ENCODE data around the gene AMZ2.

AMZ2 gene

DNA sequence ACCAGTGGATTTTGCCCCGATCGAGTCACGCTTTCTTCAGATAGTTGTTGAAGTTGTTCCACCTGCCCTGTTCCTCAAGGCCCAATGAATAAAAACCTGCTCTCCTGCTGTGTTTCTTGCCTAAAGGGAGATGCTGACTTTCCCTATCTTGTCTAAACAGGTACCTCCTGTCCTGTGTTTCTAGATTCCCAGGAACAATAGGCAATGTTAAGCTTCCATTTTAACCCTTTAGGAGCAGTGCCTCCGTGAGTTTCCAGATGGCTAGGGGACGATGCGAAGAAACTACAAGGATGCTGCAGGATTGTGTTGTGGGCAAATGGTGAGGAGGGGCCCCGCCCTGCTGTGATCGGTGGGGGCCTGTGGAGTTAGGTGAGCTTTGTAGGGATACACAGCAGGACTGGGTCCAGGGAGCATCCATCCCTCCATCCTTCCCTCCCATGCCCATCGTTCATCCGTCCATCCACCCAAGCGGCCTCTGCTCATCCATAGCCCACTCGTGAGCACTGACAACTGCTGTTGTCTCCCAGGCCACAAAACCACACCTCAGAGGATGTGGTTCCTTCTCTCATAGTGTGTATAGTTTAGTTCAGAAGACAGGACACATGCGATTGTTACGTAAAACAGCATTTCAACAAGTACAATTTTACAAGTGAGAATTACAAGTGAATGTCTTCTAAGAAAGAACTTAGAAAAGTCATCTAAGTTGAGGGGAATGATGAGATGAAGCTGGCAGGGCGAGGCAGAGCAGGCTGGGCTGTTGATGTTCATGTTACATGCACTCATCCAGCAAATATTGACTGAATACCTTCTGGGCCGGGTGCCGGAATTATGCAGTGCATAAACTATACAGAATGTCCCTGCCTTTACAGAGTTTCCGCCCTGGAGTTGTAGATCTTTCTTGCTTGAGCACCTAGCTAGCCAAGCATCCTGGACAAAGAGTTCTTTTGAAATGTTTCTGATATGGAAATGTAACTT, 48.7 kb downstream of the AMZ2 start:
- peaks cover 13% of the 10 kb centered on the region for H3K4me1 Mint-ChIP-seq
- no peaks in the 10 kb centered on the region for H3K9me3 Mint-ChIP-seq
- ATAC-seq (ENCODE audit: low read depth) (no peak), DNase-seq (ENCODE audit: low spot score in 2 of 2) (no peak)
- no peaks in the 10 kb centered on the region for H3K27me3 Mint-ChIP-seq
- no peak overlapping the region for H3K4me3 Mint-ChIP-seq
- peaks cover 2% of the 10 kb centered on the region for H3K36me3 Mint-ChIP-seq
- H3K27ac Mint-ChIP-seq, result no peak overlapping the region

DNA sequence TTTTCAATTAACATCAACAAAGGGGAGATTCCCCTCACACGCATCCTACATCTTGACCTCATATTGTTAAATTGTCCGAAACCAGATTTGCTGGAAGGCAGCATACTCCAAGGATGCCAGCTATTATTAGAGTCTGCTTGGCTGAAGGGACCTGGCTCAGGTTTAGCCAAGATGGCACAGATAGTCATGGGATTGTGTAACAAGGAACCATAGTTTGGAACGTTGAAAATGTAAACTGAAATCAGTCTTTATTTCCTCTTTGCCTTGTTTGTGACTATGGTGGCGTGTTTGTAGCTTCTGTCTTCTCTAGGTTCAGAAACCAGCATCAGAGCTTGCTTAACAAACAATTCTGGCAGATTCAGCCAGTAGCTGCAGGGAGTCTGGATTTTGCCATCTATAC, 49.4 kb downstream of the AMZ2 start:
- no peak for DNase-seq (ENCODE audit: low spot score in 2 of 2)
- peaks cover 5% of the 10 kb centered on the region for H3K36me3 Mint-ChIP-seq
- peaks cover 16% of the 10 kb centered on the region for H3K4me1 Mint-ChIP-seq
- no peak overlapping the region for H3K4me3 Mint-ChIP-seq
- ATAC-seq (ENCODE audit: low read depth), result no peak
- H3K9me3 Mint-ChIP-seq, result no peaks in the 10 kb centered on the region
- H3K27ac Mint-ChIP-seq, result no peak overlapping the region
- no peaks in the 10 kb centered on the region for H3K27me3 Mint-ChIP-seq

DNA sequence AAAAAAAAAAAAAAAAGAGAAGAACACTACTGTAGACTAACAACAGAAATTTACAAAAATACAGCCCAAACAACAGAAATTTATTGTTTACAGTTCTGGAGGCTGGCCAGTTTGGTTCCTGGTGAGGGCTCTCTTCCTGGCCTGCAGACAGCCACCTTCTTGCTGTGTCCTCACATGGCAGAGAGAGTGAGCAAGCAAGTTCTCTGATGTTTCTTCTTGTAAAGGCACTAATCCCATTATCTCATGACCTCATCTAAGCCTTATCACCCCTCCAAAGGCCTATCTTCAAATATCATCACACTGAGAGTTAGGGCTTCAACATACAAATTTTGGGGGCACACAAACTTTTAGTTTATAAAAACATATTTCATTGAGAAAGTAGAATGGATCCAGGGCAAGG, 50.8 kb downstream of the AMZ2 start:
- no peak for ATAC-seq (ENCODE audit: low read depth)
- Mint-ChIP-seq H3K27ac (no peak overlapping the region), H3K9me3 (no peaks in the 10 kb centered on the region), H3K4me3 (no peak overlapping the region), H3K27me3 (no peaks in the 10 kb centered on the region), H3K4me1 (peaks cover 14% of the 10 kb centered on the region), H3K36me3 (peaks cover 5% of the 10 kb centered on the region)
- no peak for DNase-seq (ENCODE audit: low spot score in 2 of 2)

DNA sequence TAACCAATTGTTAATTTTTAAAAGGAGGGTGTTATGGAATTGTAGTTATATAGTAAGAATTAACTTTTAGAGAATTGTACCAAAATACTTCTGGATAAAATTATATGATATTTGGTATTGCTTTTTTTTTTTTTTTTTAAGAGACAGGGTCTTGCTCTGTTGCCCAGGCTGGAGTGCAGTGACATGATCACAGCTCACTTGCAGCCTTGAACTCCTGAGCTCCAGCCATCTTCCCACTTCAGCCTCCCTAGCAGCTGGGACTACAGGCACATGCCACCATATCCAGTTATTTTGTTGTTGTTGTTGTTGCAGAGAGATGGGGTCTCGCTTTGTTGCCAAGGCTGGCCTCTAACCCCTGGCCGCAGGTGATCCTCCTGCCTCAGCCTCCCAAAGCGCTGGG, 52.0 kb downstream of the AMZ2 start:
- DNase-seq (ENCODE audit: low spot score in 2 of 2) (no peak), ATAC-seq (ENCODE audit: low read depth) (no peak)
- Mint-ChIP-seq H3K4me3 (no peak overlapping the region), H3K36me3 (peaks cover 5% of the 10 kb centered on the region), H3K27me3 (no peaks in the 10 kb centered on the region), H3K4me1 (peaks cover 14% of the 10 kb centered on the region), H3K9me3 (no peaks in the 10 kb centered on the region), H3K27ac (no peak overlapping the region)

DNA sequence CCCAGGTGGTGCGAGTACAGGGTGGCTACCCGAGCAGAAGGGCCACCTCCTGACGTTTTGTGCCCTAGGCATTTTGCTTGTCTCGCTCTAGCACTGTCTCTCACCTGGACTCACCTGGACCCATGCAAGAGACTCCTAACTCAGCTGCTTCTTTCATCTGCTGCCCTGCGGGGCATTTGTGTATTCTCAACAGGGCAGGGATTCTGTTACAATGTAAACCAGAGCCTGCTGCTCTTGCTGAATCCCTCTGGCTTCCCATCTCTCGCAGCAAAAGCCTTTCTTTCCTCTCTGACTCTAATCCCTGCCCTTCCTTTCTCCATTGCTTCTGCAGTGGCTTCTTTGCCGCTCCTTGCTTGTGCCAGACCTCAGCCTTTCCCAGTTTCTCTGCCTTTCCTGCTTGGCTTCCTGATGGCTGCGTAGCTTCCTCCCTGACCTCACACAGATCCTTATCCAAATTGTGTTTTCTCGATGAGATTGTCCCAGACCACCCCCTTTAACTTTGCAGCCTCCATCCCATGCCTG, 53.7 kb downstream of the AMZ2 start:
- Mint-ChIP-seq H3K27ac (no peak overlapping the region), H3K9me3 (no peaks in the 10 kb centered on the region), H3K4me3 (no peak overlapping the region), H3K27me3 (no peaks in the 10 kb centered on the region), H3K4me1 (peaks cover 9% of the 10 kb centered on the region), H3K36me3 (peaks cover 4% of the 10 kb centered on the region)
- DNase-seq (ENCODE audit: low spot score in 2 of 2) (no peak), ATAC-seq (ENCODE audit: low read depth) (no peak)

DNA sequence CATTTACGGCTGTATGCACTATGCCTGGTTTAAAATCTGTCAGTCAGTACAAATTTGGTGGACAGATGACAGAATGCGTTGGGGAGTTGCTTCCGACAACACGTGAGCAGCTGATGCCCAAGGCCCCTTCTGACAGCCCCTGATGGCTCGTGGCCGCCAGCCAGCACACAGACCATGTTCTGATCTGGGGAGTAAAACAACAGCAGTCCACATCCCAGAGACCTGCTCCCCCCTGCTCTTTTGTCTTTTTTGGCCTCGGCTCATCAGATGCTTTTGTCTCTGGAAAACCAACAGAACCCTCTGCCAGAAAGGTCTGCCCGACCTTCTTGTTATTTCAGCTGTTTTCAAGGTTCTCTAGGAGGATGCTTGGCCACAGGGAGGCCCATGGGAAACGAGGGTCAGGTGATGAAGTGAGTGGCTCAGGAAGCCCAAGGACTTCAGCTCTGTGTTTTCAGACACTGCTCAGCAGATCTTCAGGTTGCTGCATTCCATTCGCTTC, 54.3 kb downstream of the AMZ2 start:
- no peak for ATAC-seq (ENCODE audit: low read depth)
- H3K4me3 Mint-ChIP-seq, result no peak overlapping the region
- H3K9me3 Mint-ChIP-seq, result no peaks in the 10 kb centered on the region
- peaks cover 5% of the 10 kb centered on the region for H3K4me1 Mint-ChIP-seq
- no peak for DNase-seq (ENCODE audit: low spot score in 2 of 2)
- H3K36me3 Mint-ChIP-seq, result peaks cover 6% of the 10 kb centered on the region
- no peaks in the 10 kb centered on the region for H3K27me3 Mint-ChIP-seq
- H3K27ac Mint-ChIP-seq, result no peak overlapping the region

DNA sequence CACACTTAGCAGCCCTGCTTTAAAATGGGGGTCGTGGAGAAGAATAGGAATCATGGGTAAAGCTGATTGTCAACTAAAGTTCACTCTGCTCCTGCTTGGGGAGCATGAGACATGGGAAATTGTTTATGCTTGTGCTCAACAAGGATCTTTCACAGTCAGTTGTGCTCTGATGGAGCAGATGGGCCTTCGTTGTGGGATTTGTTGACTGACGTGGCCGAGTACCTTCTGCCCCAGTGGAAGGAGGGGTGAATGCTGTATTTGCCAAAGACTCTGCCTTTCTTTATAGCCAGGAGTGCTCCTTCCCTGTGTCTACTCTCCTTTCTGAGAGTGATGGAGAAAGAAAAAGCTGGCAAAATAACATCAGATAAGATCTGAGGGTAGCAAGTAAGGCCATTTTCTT, 54.8 kb downstream of the AMZ2 start:
- H3K36me3 Mint-ChIP-seq, result peaks cover 9% of the 10 kb centered on the region
- DNase-seq (ENCODE audit: low spot score in 2 of 2) (no peak), ATAC-seq (ENCODE audit: low read depth) (no peak)
- no peaks in the 10 kb centered on the region for H3K27me3 Mint-ChIP-seq
- no peak overlapping the region for H3K4me3 Mint-ChIP-seq
- no peak overlapping the region for H3K27ac Mint-ChIP-seq
- H3K4me1 Mint-ChIP-seq, result peaks cover 3% of the 10 kb centered on the region
- H3K9me3 Mint-ChIP-seq, result no peaks in the 10 kb centered on the region

DNA sequence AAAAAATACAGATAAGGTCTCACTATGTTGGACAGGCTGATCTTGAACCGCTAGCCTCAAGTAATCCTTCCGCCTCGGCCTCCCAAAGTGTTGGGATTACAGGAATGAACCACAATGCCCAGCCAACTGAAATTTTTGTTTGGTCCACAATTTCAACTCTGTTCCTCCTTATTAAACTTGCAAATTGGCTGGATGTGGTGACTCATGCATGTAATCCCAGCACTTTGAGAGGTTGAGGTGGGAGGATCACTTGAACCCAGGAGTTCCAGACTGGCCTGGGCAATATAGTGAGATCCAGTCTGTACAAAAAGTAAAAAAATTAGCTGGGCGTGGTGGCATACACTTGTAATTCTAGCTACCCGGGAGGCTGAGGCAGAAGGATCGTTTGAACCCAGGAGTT, 56.9 kb downstream of the AMZ2 start:
- no peak for ATAC-seq (ENCODE audit: low read depth)
- DNase-seq (ENCODE audit: low spot score in 2 of 2), result no peak
- Mint-ChIP-seq H3K27ac (no peak overlapping the region), H3K36me3 (peaks cover 14% of the 10 kb centered on the region), H3K4me3 (no peak overlapping the region), H3K27me3 (no peaks in the 10 kb centered on the region), H3K4me1 (peaks cover 3% of the 10 kb centered on the region), H3K9me3 (no peaks in the 10 kb centered on the region)

DNA sequence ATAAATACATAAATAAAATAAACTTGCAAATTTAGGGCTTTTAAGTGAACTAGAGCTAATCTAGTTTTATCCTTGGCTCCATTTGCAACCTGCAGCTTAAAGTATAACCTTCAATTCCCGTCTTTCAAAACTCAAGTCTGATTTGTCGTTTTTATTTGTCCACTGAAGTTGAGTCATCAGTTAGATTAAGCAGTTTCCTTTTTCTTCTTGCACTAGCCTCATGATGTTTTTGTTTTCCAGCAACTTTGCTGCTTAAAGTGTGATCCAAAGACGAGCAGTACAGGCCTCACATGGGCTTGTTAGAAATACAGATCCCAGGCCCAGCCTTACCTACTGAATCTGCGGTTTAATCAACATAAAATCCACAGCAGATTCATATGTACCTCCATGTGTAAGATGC, 57.3 kb downstream of the AMZ2 start:
- no peak for ATAC-seq (ENCODE audit: low read depth)
- Mint-ChIP-seq H3K4me3 (no peak overlapping the region), H3K36me3 (peaks cover 14% of the 10 kb centered on the region), H3K9me3 (no peaks in the 10 kb centered on the region), H3K4me1 (peaks cover 3% of the 10 kb centered on the region), H3K27me3 (no peaks in the 10 kb centered on the region), H3K27ac (no peak overlapping the region)
- DNase-seq (ENCODE audit: low spot score in 2 of 2), result no peak

All from memory B cell (primary cell).